ENCODE measurements around the gene BTRC. TPM values are rescaled to one million over a fixed set of nuclear protein-coding genes. Genes with fewer than 3 reads are reported as not detected.

The BTRC gene
- total RNA-seq, 1 experiment from 2014 or later, result 29.1 TPM

- TF ChIP-seq EZH2phosphoT487 (IDR thresholded peaks at IDR 0.05; ENCODE audit: borderline replicate concordance) (no peak), ZBTB33 (IDR thresholded peaks at IDR 0.05; ENCODE audit: extremely low read depth, insufficient replicate concordance, low read length) (no peak), JUND (IDR thresholded peaks at IDR 0.05) (no peak), MAX (IDR thresholded peaks at IDR 0.05) (no peak), EZH2 (IDR thresholded peaks at IDR 0.05) (no peak), POLR2A (IDR thresholded peaks at IDR 0.05; ENCODE audit: borderline replicate concordance, extremely low read depth, insufficient read depth, insufficient read length) (no peak), YY1 (IDR thresholded peaks at IDR 0.05; ENCODE audit: extremely low read depth, insufficient replicate concordance, low read depth, low read length) (no peak), FOSL1 (IDR thresholded peaks at IDR 0.05; ENCODE audit: low read depth) (no peak), ATF3 (IDR thresholded peaks at IDR 0.05) (no peak), POLR2AphosphoS5 (IDR thresholded peaks at IDR 0.05; ENCODE audit: low read depth, low read length) (no peak), SIN3A (IDR thresholded peaks at IDR 0.05; ENCODE audit: low read depth) (no peak), ZFX (IDR thresholded peaks at IDR 0.05) (no peak), CTCF (IDR thresholded peaks at IDR 0.05 in 2 of 3, conservative IDR thresholded peaks at IDR 0.05 in 1 of 3; ENCODE audit: borderline replicate concordance in 1 of 3, insufficient read depth in 1 of 3, low read depth in 2 of 3, low read length in 2 of 3) (no peak), SRF (IDR thresholded peaks at IDR 0.05; ENCODE audit: low read depth) (no peak), CBX3 (IDR thresholded peaks at IDR 0.05; ENCODE audit: low read depth) (no peak), RAD21 (IDR thresholded peaks at IDR 0.05; ENCODE audit: low read depth) (no peak), EGR1 (IDR thresholded peaks at IDR 0.05; ENCODE audit: low read depth) (no peak), SP1 (IDR thresholded peaks at IDR 0.05; ENCODE audit: low read depth) (no peak), TCF7L2 (IDR thresholded peaks at IDR 0.05; ENCODE audit: borderline replicate concordance, extremely low read depth, insufficient read depth, insufficient read length) (no peak), REST (IDR thresholded peaks at IDR 0.05; ENCODE audit: low read depth) (no peak)
- Histone ChIP-seq H3K4me2 (ENCODE audit: low read length) (no peak overlapping the region), H3K4me3 (replicated peaks in 1 of 2; ENCODE audit: low read depth in 1 of 2, low read length in 2 of 2) (no peak overlapping the region), H3K36me3 (ENCODE audit: control insufficient read depth in 1 of 2, insufficient read depth in 2 of 2, low read length in 2 of 2) (no peaks in the 10 kb centered on the region), H3K4me1 (ENCODE audit: control insufficient read depth in 1 of 2, insufficient read depth in 2 of 2, low read length in 2 of 2) (no peaks in the 10 kb centered on the region), H4K20me1 (ENCODE audit: insufficient read depth) (no peaks in the 10 kb centered on the region), H3K9ac (ENCODE audit: low read length) (no peak overlapping the region), H3K27ac (ENCODE audit: low read depth, low read length) (no peak overlapping the region), H3K9me2 (ENCODE audit: insufficient read depth) (no peaks in the 10 kb centered on the region), H2AFZ (ENCODE audit: low read depth, low read length, poor library complexity, severe bottlenecking) (no peak overlapping the region), H3K27me3 (ENCODE audit: insufficient read depth, low read length) (no peaks in the 10 kb centered on the region), H3K9me3 (ENCODE audit: control insufficient read depth in 1 of 2, insufficient read depth in 1 of 2, low read depth in 1 of 2, low read length in 2 of 2) (no peaks in the 10 kb centered on the region), H3K79me2 (ENCODE audit: insufficient read depth, low read length) (0 out of 2 replicates have a peak, but pooled peaks cover 4% of the 10 kb centered on the region)
- ATAC-seq (no peak), DNase-seq (ENCODE audit: low read depth, low spot score) (no peak)
- intact Hi-C loops (cut with micrococcal nuclease), result no loop called here
- ChIA-PET CTCF (interaction anchor here (2.4 kb wide), 1 partner anchor 78 kb away, joined by 8 read pairs; no protein-coding TSS in a partner anchor), RAD21 (ENCODE audit: low non-redundant PET in 1 of 2, low total read pairs in 2 of 2, uncharacterized antibody in 2 of 2, unreplicated experiment in 2 of 2) (no interaction called here), POLR2A (interaction anchor here (0.7 kb wide), 1 partner anchor 18 kb away, joined by 4 read pairs; no protein-coding TSS in a partner anchor)
- no TSS peak for BruUV-seq (replicated peaks)
These were observed 34.8 kb downstream of the BTRC start for GRCh38 chr10:101388676-101389276.

All from HCT116 (cell line).